HG03575 (cell line): ENCODE measurements around the gene PHACTR1.
"Not testable (repeated sequence)": the region's sequence is repeated elsewhere in the genome, so short reads cannot be mapped to it uniquely, and the experiment has no call there.

Experiments used
- ATAC-seq: cut with Tn5 transposase; IDR thresholded peaks from one replicate; pipeline ENCODE4 v1.9.1; 2021; ENCODE audit not compliant: unreplicated experiment, insufficient number of reproducible peaks, low FRiP score; ENCODE audit errors: extremely low read depth

The PHACTR1 gene

GRCh38 chr6:12748411-12748810 lies 31.8 kb downstream of the PHACTR1 start:
- ATAC-seq = no peak

- ATAC-seq = no peak
These were observed 32.4 kb downstream of the PHACTR1 start for GRCh38 chr6:12748815-12749521.

- ATAC-seq = no peak
These were observed 33.2 kb downstream of the PHACTR1 start for GRCh38 chr6:12749531-12750379.

- no peak for ATAC-seq
These were observed 33.8 kb downstream of the PHACTR1 start for GRCh38 chr6:12750416-12750815.

GRCh38 chr6:12751694-12752325 lies 35.2 kb downstream of the PHACTR1 start:
- ATAC-seq = no peak

GRCh38 chr6:12753036-12753435 lies 36.5 kb downstream of the PHACTR1 start:
- ATAC-seq = no peak

- no peak for ATAC-seq
These were observed 43.7 kb downstream of the PHACTR1 start for GRCh38 chr6:12760226-12760625.

GRCh38 chr6:12760911-12761310 lies 44.3 kb downstream of the PHACTR1 start:
- ATAC-seq = no peak

GRCh38 chr6:12761376-12762115 lies 45.0 kb downstream of the PHACTR1 start:
- no peak for ATAC-seq

- ATAC-seq = not testable (repeated sequence)
These were observed 46.3 kb downstream of the PHACTR1 start for GRCh38 chr6:12762731-12763434.

- ATAC-seq = no peak
These were observed 49.8 kb downstream of the PHACTR1 start for GRCh38 chr6:12766365-12766764.

- no peak for ATAC-seq
These were observed 50.4 kb downstream of the PHACTR1 start for GRCh38 chr6:12767016-12767415.

- no peak for ATAC-seq
These were observed 53.1 kb downstream of the PHACTR1 start for GRCh38 chr6:12769556-12770256.

GRCh38 chr6:12772416-12772815 lies 55.8 kb downstream of the PHACTR1 start:
- ATAC-seq = no peak

GRCh38 chr6:12776291-12776690 lies 59.7 kb downstream of the PHACTR1 start:
- ATAC-seq = no peak

- ATAC-seq = no peak
These were observed 63.2 kb downstream of the PHACTR1 start for GRCh38 chr6:12779772-12780171.

GRCh38 chr6:12782136-12782535 lies 65.6 kb downstream of the PHACTR1 start:
- no peak for ATAC-seq

GRCh38 chr6:12785301-12785700 lies 68.7 kb downstream of the PHACTR1 start:
- no peak for ATAC-seq
